Hepatocyte (in vitro differentiated cells): ENCODE results near the gene LIG3.

Experiments used
- EZH2 ChIP-seq: fragments of 200-600 bp; sonication (generic); IDR thresholded peaks from 2 replicates; pipeline ENCODE4 v1.6.1; 2016; ENCODE audit warnings: antibody characterized with exemption, mild to moderate bottlenecking, borderline replicate concordance
- EZH2phosphoT487 ChIP-seq: fragments of 200-600 bp; sonication (generic); IDR thresholded peaks from one replicate; pipeline ENCODE4 v1.6.1; 2018; ENCODE audit warnings: antibody characterized with exemption, mild to moderate bottlenecking, low read depth, moderate library complexity; ENCODE audit not compliant: unreplicated experiment, severe bottlenecking
- TF ChIP-seq, protein P1 (sequence below): fragments of 200-600 bp; sonication (generic); IDR thresholded peaks from 2 replicates; pipeline ENCODE4 v1.5.1; 2016; ENCODE audit warnings: antibody characterized with exemption, mild to moderate bottlenecking; ENCODE audit not compliant: poor library complexity

DNA sequence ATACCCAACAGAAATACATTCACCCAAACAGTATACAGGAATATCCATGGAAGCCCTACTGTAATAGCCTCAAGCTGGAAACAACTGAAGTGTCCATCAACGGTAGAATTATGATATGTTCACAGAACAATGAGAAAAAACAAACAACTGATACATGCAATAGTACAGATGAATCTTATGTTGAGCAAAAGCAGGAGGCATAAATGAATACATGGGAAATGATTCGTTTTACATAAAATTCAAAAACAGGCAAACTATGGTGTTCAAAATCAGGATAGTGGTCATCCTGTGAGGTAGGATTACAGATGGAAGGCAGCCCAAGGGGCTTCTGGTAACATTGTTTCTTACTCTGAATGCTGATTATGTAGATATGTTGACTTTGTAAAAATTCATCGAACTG is 58.1 kb downstream of the LIG3 start:
- TF ChIP-seq, protein P1, sequence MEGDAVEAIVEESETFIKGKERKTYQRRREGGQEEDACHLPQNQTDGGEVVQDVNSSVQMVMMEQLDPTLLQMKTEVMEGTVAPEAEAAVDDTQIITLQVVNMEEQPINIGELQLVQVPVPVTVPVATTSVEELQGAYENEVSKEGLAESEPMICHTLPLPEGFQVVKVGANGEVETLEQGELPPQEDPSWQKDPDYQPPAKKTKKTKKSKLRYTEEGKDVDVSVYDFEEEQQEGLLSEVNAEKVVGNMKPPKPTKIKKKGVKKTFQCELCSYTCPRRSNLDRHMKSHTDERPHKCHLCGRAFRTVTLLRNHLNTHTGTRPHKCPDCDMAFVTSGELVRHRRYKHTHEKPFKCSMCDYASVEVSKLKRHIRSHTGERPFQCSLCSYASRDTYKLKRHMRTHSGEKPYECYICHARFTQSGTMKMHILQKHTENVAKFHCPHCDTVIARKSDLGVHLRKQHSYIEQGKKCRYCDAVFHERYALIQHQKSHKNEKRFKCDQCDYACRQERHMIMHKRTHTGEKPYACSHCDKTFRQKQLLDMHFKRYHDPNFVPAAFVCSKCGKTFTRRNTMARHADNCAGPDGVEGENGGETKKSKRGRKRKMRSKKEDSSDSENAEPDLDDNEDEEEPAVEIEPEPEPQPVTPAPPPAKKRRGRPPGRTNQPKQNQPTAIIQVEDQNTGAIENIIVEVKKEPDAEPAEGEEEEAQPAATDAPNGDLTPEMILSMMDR = no peak
- TF ChIP-seq EZH2phosphoT487 = no peak
- no peak for TF ChIP-seq EZH2
